ENCODE results near the gene LINGO4. TPM values are rescaled to one million over a fixed set of nuclear protein-coding genes. Genes with fewer than 3 reads are reported as not detected.

The LINGO4 gene
- total RNA-seq, 6 experiments from 2014 or later, result 0.12 to 0.37 (median 0.18) TPM

DNA sequence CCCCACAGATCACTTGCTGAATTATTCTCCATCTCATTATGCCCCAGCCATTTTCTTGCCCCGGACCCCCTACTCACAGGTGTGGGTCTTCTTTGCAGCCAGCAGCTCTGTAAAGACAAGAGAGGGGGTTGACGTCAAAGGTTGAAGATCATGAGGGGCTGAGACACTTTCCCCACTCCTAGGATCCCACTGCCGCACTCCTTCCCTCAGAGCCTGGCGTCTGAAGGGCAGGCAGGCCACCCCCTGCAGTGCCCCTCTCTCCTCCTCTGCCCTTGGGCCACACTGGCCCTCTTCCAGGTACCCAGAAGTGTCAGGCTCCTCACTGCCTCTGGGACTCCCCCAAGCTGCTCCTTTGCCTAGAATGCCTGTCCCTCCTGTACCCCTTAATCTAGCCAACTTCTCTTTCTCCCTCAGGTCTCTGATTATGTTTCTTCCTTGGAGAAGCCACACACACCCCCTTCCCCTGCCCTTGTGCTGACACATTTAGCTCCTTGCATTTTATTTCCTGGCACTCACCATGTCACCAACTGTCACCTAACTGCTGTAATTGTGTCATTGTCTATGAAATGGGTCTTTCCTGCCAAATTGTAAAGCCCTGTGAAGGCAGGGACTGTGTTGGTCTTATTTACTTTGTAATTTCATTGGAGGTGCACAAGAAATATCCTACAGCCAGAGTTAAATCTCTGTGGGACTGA, 24.3 kb upstream of the LINGO4 start:
- WGBS (ENCODE audit: insufficient coverage, low coverage, low lambda C conversion rate, missing lambda C conversion rate), result 21% methylated on average over 2 of the region's 4 CpGs
- intact Hi-C loops (cut with DNase I), result no loop called here
- Histone ChIP-seq H3K9me3 (no peaks in the 10 kb centered on the region), H3K4me3 (no peak overlapping the region), H3K27ac (no peak overlapping the region), H3K4me1 (peaks cover 0 to 75% (median 27%) of the 10 kb centered on the region in 4 donors), H3K36me3 (peaks cover 0 to 4% (median 1%) of the 10 kb centered on the region in 4 donors), H3K27me3 (no peaks in the 10 kb centered on the region)
- DNase-seq, result peak in 1 of 3 donors; percentile 13
- TF ChIP-seq, protein P1, sequence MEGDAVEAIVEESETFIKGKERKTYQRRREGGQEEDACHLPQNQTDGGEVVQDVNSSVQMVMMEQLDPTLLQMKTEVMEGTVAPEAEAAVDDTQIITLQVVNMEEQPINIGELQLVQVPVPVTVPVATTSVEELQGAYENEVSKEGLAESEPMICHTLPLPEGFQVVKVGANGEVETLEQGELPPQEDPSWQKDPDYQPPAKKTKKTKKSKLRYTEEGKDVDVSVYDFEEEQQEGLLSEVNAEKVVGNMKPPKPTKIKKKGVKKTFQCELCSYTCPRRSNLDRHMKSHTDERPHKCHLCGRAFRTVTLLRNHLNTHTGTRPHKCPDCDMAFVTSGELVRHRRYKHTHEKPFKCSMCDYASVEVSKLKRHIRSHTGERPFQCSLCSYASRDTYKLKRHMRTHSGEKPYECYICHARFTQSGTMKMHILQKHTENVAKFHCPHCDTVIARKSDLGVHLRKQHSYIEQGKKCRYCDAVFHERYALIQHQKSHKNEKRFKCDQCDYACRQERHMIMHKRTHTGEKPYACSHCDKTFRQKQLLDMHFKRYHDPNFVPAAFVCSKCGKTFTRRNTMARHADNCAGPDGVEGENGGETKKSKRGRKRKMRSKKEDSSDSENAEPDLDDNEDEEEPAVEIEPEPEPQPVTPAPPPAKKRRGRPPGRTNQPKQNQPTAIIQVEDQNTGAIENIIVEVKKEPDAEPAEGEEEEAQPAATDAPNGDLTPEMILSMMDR (IDR thresholded peaks at IDR 0.05), result no peak
- TF ChIP-seq POLR2A (IDR thresholded peaks at IDR 0.05), result no peak
- no peak for ATAC-seq

- Histone ChIP-seq H3K27ac (no peak overlapping the region), H3K4me3 (no peak overlapping the region), H3K36me3 (peaks cover 0 to 4% (median 1%) of the 10 kb centered on the region in 4 donors), H3K9me3 (no peaks in the 10 kb centered on the region), H3K27me3 (no peaks in the 10 kb centered on the region), H3K4me1 (peaks cover 0 to 69% (median 25%) of the 10 kb centered on the region in 4 donors)
- peak in 1 of 4 donors; percentile 3 for ATAC-seq
- DNase-seq, result peak in 2 of 3 donors; percentile 62 to 69
- WGBS (ENCODE audit: insufficient coverage, low coverage, low lambda C conversion rate, missing lambda C conversion rate), result 2% methylated on average over 5 of the region's 12 CpGs
- TF ChIP-seq, protein P1 (IDR thresholded peaks at IDR 0.05), result no peak
- no peak for TF ChIP-seq POLR2A (IDR thresholded peaks at IDR 0.05)
- intact Hi-C loops (cut with DNase I), result no loop called here
These were observed 23.7 kb upstream of the LINGO4 start for GRCh38 chr1:151828921-151829320.

DNA sequence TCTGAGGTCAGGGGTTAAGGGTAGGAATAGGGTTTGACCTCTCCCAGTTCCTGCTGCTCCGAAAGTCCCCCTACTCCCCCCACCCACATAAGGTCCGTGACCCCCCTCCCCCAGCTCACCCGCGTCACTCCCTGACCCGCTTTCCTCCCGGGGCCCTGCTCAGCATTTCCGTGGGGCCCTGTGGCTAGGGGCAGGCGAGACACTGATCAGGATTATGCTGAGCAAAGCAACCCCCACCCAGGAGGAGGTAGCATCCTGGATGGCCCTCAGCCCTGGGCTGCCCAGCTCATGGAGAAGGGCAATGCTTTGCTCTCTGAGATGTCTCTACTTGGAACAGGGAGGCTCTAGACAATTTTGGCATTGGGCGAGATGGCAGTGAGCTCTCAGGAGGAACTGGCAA, 22.6 kb upstream of the LINGO4 start:
- no peak overlapping the region for H3K4me3 ChIP-seq
- intact Hi-C loops (cut with DNase I), result no loop called here
- TF ChIP-seq, protein P1 (IDR thresholded peaks at IDR 0.05), result no peak
- no peak for TF ChIP-seq POLR2A (IDR thresholded peaks at IDR 0.05)
- no peaks in the 10 kb centered on the region for H3K27me3 ChIP-seq
- H3K36me3 ChIP-seq, result peaks cover 0 to 4% (median 1%) of the 10 kb centered on the region in 4 donors
- 18% methylated on average over 6 of the region's 9 CpGs for WGBS (ENCODE audit: insufficient coverage, low coverage, low lambda C conversion rate, missing lambda C conversion rate)
- no peaks in the 10 kb centered on the region for H3K9me3 ChIP-seq
- DNase-seq (peak in 1 of 3 donors; percentile 26), ATAC-seq (no peak)
- H3K27ac ChIP-seq, result no peak overlapping the region
- peaks cover 0 to 60% (median 20%) of the 10 kb centered on the region in 4 donors for H3K4me1 ChIP-seq

- ATAC-seq (no peak), DNase-seq (peak in 1 of 3 donors; percentile 38)
- no peak overlapping the region for H3K4me3 ChIP-seq
- H3K27me3 ChIP-seq, result no peaks in the 10 kb centered on the region
- intact Hi-C loops (cut with DNase I), result no loop called here
- H3K4me1 ChIP-seq, result peaks cover 0 to 67% (median 20%) of the 10 kb centered on the region in 4 donors
- no peak overlapping the region for H3K27ac ChIP-seq
- peaks cover 0 to 4% (median 1%) of the 10 kb centered on the region in 4 donors for H3K36me3 ChIP-seq
- no peaks in the 10 kb centered on the region for H3K9me3 ChIP-seq
- WGBS (ENCODE audit: insufficient coverage, low coverage, low lambda C conversion rate, missing lambda C conversion rate), result 66% methylated on average over 16 of the region's 21 CpGs
- no peak for TF ChIP-seq POLR2A (IDR thresholded peaks at IDR 0.05)
- TF ChIP-seq, protein P1 (IDR thresholded peaks at IDR 0.05), result no peak
These were observed 20.8 kb upstream of the LINGO4 start for GRCh38 chr1:151825751-151826660.
